Ectodermal cell (in vitro differentiated cells): Measurements from ENCODE around the gene COL26A1.

Experiments used
- H3K27ac ChIP-seq: 2 replicates; pipeline ENCODE4 v1.7.0; 2013; ENCODE audit warnings: mild to moderate bottlenecking, low read depth, low read length; ENCODE audit not compliant: insufficient read depth, poor library complexity, severe bottlenecking
- H3K27me3 ChIP-seq: 2 replicates; pipeline ENCODE4 v1.7.0; 2013; ENCODE audit warnings: mild to moderate bottlenecking, low read length; ENCODE audit not compliant: insufficient read depth, control insufficient read depth, poor library complexity, severe bottlenecking
- H3K36me3 ChIP-seq: one replicate; pipeline ENCODE4 v1.7.0; 2013; ENCODE audit warnings: low read length; ENCODE audit not compliant: control insufficient read depth, insufficient read depth
- H3K4me1 ChIP-seq: one replicate; pipeline ENCODE4 v1.7.0; 2013; ENCODE audit warnings: low read length; ENCODE audit not compliant: control insufficient read depth, insufficient read depth
- H3K4me3 ChIP-seq: 2 replicates; pipeline ENCODE4 v1.7.0; 2013; ENCODE audit warnings: low read depth, low read length, control low read depth; ENCODE audit not compliant: insufficient read depth
- H3K9me3 ChIP-seq: 2 replicates; pipeline ENCODE4 v1.7.0; 2013; ENCODE audit warnings: mild to moderate bottlenecking, low read length, moderate library complexity; ENCODE audit not compliant: control insufficient read depth
- WGBS, 2 experiments: methylation state at CpG; one replicate each; pipeline ENCODE4 v1.1.7; 2013; ENCODE audit warnings: missing lambda C conversion rate in 2 of 2; 5-methylcytosine and 5-hydroxymethylcytosine counted together

The COL26A1 gene

DNA sequence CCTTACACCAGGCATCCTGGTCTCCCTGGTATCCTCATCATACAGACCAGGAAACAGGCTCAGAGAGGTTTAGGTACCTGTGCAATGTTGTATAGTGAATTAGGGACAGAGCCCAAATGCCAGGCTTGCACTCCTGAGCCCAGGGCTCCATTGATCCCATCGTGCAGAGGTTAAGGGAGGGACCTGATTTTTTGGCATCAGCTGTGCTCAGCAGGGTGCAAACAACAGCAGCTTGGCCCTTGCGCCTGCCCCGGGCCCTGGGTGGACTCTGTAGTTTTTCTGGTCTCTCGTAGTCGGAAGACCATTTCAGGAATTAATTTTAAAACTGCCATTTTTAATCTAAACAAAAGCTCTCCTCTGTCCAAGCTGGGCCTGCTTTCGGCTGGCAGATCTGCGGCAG, 79.2 kb downstream of the COL26A1 start:
- Histone ChIP-seq H3K9me3 (no peaks in the 10 kb centered on the region), H3K4me1 (no peaks in the 10 kb centered on the region), H3K36me3 (no peaks in the 10 kb centered on the region), H3K27ac (no peak overlapping the region), H3K4me3 (no peak overlapping the region), H3K27me3 (no peaks in the 10 kb centered on the region)
- 82 to 84% methylated on average over 7 of the region's 7 CpGs for WGBS, 2 experiments

DNA sequence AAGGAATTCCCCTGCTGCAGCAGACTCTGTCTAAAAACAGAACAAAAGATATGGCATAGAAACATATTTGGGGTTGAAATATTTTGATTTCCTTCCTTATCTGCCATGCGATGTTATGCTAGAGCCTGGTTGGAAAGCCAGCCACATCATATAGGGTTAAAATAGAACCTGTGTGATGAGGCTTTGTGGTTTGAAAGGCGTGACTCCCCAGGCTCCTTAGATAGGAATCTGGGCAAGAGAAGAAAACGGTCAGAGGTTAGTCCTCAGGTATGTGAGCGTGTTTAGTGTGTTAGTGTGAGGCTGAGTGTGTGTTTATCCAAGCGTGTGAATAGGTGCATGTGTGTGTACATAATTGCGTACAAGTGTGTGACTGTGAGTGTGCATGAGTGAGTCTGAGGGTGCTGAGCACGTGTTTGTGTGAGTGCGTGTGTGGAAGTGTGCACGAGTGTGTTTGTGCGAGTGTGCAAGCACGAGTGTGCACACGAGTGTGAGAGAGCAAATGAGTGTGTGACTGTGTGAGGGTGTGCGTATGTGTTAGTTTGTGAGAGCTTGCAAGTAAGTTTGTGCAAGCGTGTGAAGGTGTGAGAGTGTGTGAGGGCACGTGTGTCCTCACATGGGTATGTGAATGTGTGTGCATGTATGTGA, 79.9 kb downstream of the COL26A1 start:
- no peaks in the 10 kb centered on the region for H3K4me1 ChIP-seq
- no peaks in the 10 kb centered on the region for H3K36me3 ChIP-seq
- WGBS, 2 experiments: 86 to 88% methylated on average over 15 of the region's 15 CpGs
- no peak overlapping the region for H3K27ac ChIP-seq
- H3K27me3 ChIP-seq: no peaks in the 10 kb centered on the region
- no peaks in the 10 kb centered on the region for H3K9me3 ChIP-seq
- H3K4me3 ChIP-seq: no peak overlapping the region

DNA sequence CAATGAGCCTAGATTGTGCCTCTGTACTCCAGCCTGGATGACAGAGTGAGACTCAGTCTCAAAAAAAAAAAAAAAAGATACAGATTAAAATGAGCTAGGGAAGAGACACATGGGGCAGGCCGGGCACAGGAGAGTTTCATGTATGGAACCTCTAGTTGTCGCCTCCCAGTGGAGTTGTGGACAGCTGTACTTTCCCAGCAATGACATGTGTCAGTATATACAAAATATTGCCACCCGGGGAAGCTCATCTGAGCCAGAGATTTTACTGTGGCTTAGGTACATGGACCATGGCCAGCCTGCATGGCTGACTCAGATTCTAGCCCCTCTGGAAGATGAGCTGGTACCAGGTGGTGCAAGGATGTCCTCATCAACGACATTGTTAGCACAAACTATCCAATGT, 87.4 kb downstream of the COL26A1 start:
- Histone ChIP-seq H3K27ac (no peak overlapping the region), H3K9me3 (no peaks in the 10 kb centered on the region), H3K27me3 (no peaks in the 10 kb centered on the region), H3K4me3 (no peak overlapping the region), H3K4me1 (no peaks in the 10 kb centered on the region), H3K36me3 (no peaks in the 10 kb centered on the region)
- 94 to 95% methylated on average over 4 of the region's 4 CpGs for WGBS, 2 experiments

DNA sequence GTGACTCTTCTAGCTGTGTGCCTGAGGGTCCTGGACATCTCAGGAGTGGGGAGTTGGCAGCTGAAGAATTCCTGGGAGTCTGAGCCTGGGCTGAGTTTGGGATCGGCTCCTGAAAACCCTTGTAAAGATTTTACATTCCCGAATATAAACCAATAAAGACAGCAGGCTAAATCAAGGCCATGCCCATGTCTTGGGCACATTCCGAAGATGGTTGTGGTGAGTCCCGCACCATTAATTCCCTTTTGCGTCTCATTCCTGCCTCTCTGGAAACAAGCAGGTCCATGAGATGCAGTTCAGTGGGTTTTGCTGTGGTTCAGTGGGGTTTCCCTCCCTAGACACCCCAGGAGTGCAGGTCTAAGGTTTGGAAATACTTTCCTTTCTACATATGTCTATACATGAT, 90.9 kb downstream of the COL26A1 start:
- Histone ChIP-seq H3K4me3 (no peak overlapping the region), H3K27me3 (no peaks in the 10 kb centered on the region), H3K4me1 (no peaks in the 10 kb centered on the region), H3K36me3 (no peaks in the 10 kb centered on the region), H3K9me3 (no peaks in the 10 kb centered on the region), H3K27ac (no peak overlapping the region)
- WGBS, 2 experiments: 94 to 95% methylated on average over 5 of the region's 5 CpGs

DNA sequence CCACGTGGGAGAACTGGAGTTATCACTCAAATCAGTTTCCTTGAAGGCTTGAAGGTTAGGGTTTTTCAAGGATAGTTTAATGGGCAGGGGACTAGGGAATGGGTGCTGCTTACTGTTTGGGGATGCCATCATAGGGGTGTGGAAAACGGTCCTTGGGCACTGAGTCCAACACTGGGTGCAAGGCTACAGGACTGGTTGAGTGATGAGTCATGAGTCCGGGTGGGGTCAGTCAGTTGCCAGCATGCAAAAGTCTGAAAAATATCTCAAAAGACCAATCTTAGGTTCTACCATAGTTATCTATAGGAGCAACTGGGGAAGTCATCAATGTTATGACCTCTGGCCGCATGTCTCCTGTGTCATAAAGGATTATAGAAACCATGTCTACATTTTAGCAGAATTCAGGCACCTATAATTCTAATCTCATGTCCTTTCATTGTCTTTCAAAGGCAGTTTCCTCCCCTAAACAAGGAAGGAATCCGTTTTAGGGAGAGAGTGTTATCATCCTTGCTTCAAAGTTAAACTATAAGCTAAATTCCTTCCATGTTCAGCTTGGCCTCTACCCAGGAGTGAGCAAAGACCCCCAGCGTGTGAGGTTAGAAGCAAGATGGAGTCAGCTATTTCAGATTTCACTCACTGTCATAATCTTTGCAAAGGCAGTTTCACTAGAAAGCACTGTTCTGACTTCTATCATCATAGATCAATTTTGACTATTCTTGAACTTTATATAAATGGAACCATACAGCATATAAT, 94.5 kb downstream of the COL26A1 start:
- Histone ChIP-seq H3K4me3 (no peak overlapping the region), H3K9me3 (no peaks in the 10 kb centered on the region), H3K36me3 (no peaks in the 10 kb centered on the region), H3K27ac (no peak overlapping the region), H3K27me3 (no peaks in the 10 kb centered on the region), H3K4me1 (no peaks in the 10 kb centered on the region)
- WGBS, 2 experiments: 93 to 95% methylated on average over 6 of the region's 6 CpGs

DNA sequence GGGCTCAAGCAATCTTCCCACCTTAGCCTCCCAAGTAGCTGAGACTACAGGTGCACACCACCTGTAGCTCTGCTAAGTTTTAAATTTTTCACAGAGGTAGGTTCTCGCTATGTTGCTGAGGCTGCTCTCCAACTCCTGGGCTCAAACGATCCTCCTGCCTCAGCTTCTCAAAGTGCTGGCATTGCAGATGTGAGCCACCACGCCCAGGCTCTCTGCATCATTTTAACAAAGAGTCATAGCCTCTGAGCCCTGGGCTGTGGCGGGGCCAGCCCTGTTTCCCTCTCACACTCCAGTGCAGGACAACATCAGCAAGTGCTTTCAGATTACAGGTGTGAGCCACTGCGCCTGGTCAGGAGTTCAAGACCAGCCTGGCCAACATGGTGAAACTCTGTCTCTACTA, 102.5 kb downstream of the COL26A1 start:
- 89 to 92% methylated on average over 5 of the region's 5 CpGs for WGBS, 2 experiments
- Histone ChIP-seq H3K36me3 (no peaks in the 10 kb centered on the region), H3K4me1 (no peaks in the 10 kb centered on the region), H3K27ac (no peak overlapping the region), H3K9me3 (no peaks in the 10 kb centered on the region), H3K4me3 (no peak overlapping the region), H3K27me3 (no peaks in the 10 kb centered on the region)

DNA sequence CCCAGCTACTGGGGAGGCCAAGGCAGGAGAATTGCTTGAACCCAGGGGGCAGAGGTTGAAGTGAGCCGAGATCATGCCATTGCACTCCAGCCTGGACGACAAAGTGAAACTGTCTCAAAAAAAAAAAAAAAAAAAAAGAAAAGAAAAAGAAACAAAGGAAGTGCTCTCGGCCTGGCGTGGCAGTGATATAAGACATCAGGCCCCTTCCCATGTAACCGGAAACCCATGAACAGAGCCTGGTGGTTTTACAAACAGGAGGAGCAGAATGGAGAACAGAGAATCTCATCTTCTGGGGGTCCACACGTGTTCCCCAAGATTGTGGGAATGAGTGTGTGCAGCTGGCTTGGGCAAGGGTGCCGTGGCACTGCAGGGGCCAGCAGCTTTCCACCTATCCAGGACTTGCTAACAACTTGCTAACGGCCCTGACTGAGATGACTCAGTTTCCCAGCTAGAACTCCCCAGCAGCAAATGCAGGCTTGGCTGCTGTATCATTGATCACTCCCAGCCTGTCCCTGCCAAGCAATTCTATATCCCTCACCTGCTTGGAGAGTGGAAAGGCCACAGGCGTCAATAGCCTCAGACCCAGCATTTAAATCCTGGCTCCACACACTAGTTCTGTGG, 103.0 kb downstream of the COL26A1 start:
- Histone ChIP-seq H3K9me3 (no peaks in the 10 kb centered on the region), H3K27me3 (no peaks in the 10 kb centered on the region), H3K27ac (no peak overlapping the region), H3K4me1 (no peaks in the 10 kb centered on the region), H3K36me3 (no peaks in the 10 kb centered on the region), H3K4me3 (no peak overlapping the region)
- 86 to 87% methylated on average over 9 of the region's 9 CpGs for WGBS, 2 experiments

DNA sequence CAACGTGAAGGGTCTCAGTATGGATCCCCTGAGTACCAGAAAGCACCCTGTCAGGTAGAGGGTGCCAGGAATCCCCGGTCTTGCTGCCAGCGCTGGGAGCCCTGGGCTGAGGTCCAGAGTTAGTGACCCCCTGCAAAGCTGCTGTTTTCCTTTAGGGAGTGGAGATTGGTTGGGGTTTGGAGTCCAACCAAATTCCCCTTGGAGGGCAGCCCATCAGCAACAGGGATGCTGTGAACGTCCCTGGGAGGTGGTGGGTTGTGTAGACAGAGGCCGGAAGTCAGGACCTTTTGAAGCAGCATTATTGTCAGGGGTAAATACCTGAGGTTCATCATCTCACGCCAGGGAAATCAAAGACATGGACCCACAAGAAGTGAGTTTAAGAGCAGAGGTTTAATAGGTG, 104.2 kb downstream of the COL26A1 start:
- H3K4me1 ChIP-seq: no peaks in the 10 kb centered on the region

DNA sequence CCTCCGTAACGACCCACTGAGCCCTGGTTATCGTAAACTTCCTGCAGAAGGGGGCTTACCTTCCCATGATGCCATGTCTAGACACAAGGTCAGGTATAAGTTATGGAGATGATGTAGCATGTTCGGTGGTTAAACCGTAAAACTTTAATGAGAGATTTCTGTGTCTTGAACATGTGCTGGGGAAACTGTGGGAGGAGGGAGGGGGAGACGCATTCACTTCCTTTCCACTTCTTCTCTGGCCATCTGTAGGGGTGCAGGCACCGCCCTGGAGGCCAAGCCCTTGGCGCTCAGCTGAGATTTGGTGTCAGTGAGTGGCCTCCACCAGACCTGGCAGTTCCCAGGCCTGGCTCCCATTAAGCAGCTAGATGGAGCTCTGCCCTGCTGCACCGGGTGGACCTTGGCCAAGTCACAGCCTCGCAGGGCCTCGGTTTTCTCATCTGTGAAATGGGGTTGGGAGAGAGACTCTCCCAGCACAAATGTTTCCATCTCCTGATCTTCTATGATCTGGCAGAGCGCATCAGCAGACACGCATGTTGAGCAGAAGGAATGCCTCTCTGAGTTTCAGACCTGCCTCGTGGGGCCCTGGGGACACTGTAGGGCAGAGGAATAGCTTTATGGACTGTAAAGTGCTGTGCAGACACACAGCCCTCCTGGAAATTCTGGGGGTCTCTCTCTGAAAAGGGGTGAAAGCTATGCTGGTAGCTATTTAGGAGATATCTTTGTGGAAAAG, 106.0 kb downstream of the COL26A1 start:
- 92 to 94% methylated on average over 14 of the region's 14 CpGs for WGBS, 2 experiments
- no peaks in the 10 kb centered on the region for H3K27me3 ChIP-seq
- H3K36me3 ChIP-seq: no peaks in the 10 kb centered on the region
- no peaks in the 10 kb centered on the region for H3K9me3 ChIP-seq
- H3K27ac ChIP-seq: no peak overlapping the region
- H3K4me1 ChIP-seq: no peaks in the 10 kb centered on the region
- no peak overlapping the region for H3K4me3 ChIP-seq

More for the DNA sequence above, 104.2 kb downstream of the COL26A1 start:
- H3K27ac ChIP-seq: no peak overlapping the region
- H3K27me3 ChIP-seq: no peaks in the 10 kb centered on the region
- H3K4me3 ChIP-seq: no peak overlapping the region
- WGBS, 2 experiments: 85 to 89% methylated on average over 6 of the region's 6 CpGs
- no peaks in the 10 kb centered on the region for H3K36me3 ChIP-seq
- no peaks in the 10 kb centered on the region for H3K9me3 ChIP-seq
